SU-DHL-6 (cell line): Measurements from ENCODE around the gene BMP4.

Experiments
- H2AFZ ChIP-seq: fragments of 200-600 bp; sonication (generic); 2 replicates; pipeline ENCODE4 v1.6.1; 2014; ENCODE audit warnings: low read depth, mild to moderate bottlenecking, moderate library complexity, mixed read lengths, antibody characterized with exemption, low read length; ENCODE audit not compliant: severe bottlenecking
- H3F3A ChIP-seq: fragments of 200-600 bp; shearing (Covaris generic); 2 replicates; pipeline ENCODE4 v1.6.0; 2016; ENCODE audit warnings: antibody characterized with exemption, mild to moderate bottlenecking; ENCODE audit not compliant: insufficient read depth
- H3K27ac ChIP-seq: fragments of 200-600 bp; sonication (generic); 2 replicates; pipeline ENCODE4 v1.5.1; 2016; ENCODE audit warnings: low read depth, mild to moderate bottlenecking, low read length, moderate library complexity, mixed read lengths
- H3K27me3 ChIP-seq: fragments of 200-600 bp; sonication (generic), shearing (Covaris generic); 2 replicates; pipeline ENCODE4 v1.6.0; 2014; ENCODE audit warnings: mild to moderate bottlenecking, low read length
- H3K36me3 ChIP-seq: fragments of 200-600 bp; sonication (generic); 2 replicates; pipeline ENCODE4 v1.6.1; 2014; ENCODE audit warnings: mild to moderate bottlenecking, low read length, mixed read lengths
- H3K4me2 ChIP-seq: fragments of 300-600, 200-600 bp; shearing (Covaris generic), sonication (generic); 2 replicates; pipeline ENCODE4 v1.6.0; 2014; ENCODE audit warnings: low read length, low read depth, mild to moderate bottlenecking; ENCODE audit not compliant: poor library complexity, severe bottlenecking
- H3K4me3 ChIP-seq: fragments of 200-600 bp; sonication (generic); 2 replicates; pipeline ENCODE4 v1.5.1; 2014; ENCODE audit warnings: antibody characterized with exemption, low read length, mild to moderate bottlenecking, mixed read lengths; ENCODE audit not compliant: insufficient read depth, poor library complexity, severe bottlenecking
- H3K79me2 ChIP-seq: fragments of 200-600 bp; sonication (generic); 2 replicates; pipeline ENCODE4 v1.6.1; 2014; ENCODE audit warnings: mild to moderate bottlenecking, low read length, moderate library complexity; ENCODE audit not compliant: insufficient read depth
- H3K9ac ChIP-seq: fragments of 200-600 bp; sonication (generic); 2 replicates; pipeline ENCODE4 v1.7.0; 2014; ENCODE audit warnings: mild to moderate bottlenecking, low read length
- H3K9me2 ChIP-seq: fragments of 200-600 bp; sonication (generic); replicated peaks from 2 replicates; pipeline ENCODE4 v1.6.1; 2014; ENCODE audit warnings: low read length; ENCODE audit not compliant: insufficient read depth
- H3K9me3 ChIP-seq: fragments of 200-600 bp; sonication (generic); 2 replicates; pipeline ENCODE4 v1.6.1; 2014; ENCODE audit warnings: low read length, mixed read lengths; ENCODE audit not compliant: insufficient read depth
- H4K20me1 ChIP-seq: fragments of 200-600 bp; sonication (generic); 2 replicates; pipeline ENCODE4 v1.6.1; 2014; ENCODE audit warnings: low read depth, mild to moderate bottlenecking, antibody characterized with exemption, low read length, moderate library complexity, mixed read lengths
- CTCF ChIP-seq: fragments of 200-600 bp; sonication (generic); IDR thresholded peaks from one replicate; pipeline ENCODE4 v1.5.1; 2017; ENCODE audit warnings: antibody characterized with exemption, mild to moderate bottlenecking, low read length, moderate library complexity; ENCODE audit not compliant: insufficient read depth, poor library complexity, severe bottlenecking
- EZH2phosphoT487 ChIP-seq: fragments of 200-600 bp; sonication (generic), shearing (Covaris generic); conservative IDR thresholded peaks from 2 replicates; pipeline ENCODE4 v1.6.1; 2018; ENCODE audit warnings: mild to moderate bottlenecking, antibody characterized with exemption, low read length, moderate library complexity, mixed read lengths

Gene BMP4

GRCh38 chr14:53951627-53952303 lies 4.9 kb downstream of the BMP4 start:
- H3K36me3 ChIP-seq = no peaks in the 10 kb centered on the region
- H3K27ac ChIP-seq = no peak overlapping the region
- H3K9me2 ChIP-seq = no peaks in the 10 kb centered on the region
- no peaks in the 10 kb centered on the region for H3K27me3 ChIP-seq
- H3K9ac ChIP-seq = no peak overlapping the region
- no peak overlapping the region for H3K4me2 ChIP-seq
- H2AFZ ChIP-seq = no peak overlapping the region
- no peaks in the 10 kb centered on the region for H4K20me1 ChIP-seq
- no peaks in the 10 kb centered on the region for H3F3A ChIP-seq
- no peaks in the 10 kb centered on the region for H3K79me2 ChIP-seq
- no peak overlapping the region for H3K4me3 ChIP-seq
- TF ChIP-seq CTCF (no peak), EZH2phosphoT487 (no peak)
- H3K9me3 ChIP-seq = no peaks in the 10 kb centered on the region

- no peaks in the 10 kb centered on the region for H4K20me1 ChIP-seq
- no peak for TF ChIP-seq CTCF
- TF ChIP-seq EZH2phosphoT487 = no peak
- no peak overlapping the region for H3K4me2 ChIP-seq
- H3K27me3 ChIP-seq = no peaks in the 10 kb centered on the region
- no peaks in the 10 kb centered on the region for H3K9me2 ChIP-seq
- H3K36me3 ChIP-seq = no peaks in the 10 kb centered on the region
- no peaks in the 10 kb centered on the region for H3K79me2 ChIP-seq
- no peaks in the 10 kb centered on the region for H3K9me3 ChIP-seq
- no peak overlapping the region for H3K4me3 ChIP-seq
- no peak overlapping the region for H3K9ac ChIP-seq
- H2AFZ ChIP-seq = no peak overlapping the region
- no peak overlapping the region for H3K27ac ChIP-seq
- H3F3A ChIP-seq = no peaks in the 10 kb centered on the region
These were observed 5.4 kb downstream of the BMP4 start for GRCh38 chr14:53951243-53951626.

- Histone ChIP-seq H3K9ac (no peak overlapping the region), H3K9me2 (no peaks in the 10 kb centered on the region), H3F3A (no peaks in the 10 kb centered on the region), H3K4me3 (no peak overlapping the region), H3K9me3 (no peaks in the 10 kb centered on the region), H3K27me3 (no peaks in the 10 kb centered on the region), H3K27ac (no peak overlapping the region), H3K36me3 (no peaks in the 10 kb centered on the region), H2AFZ (no peak overlapping the region), H4K20me1 (no peaks in the 10 kb centered on the region), H3K79me2 (no peaks in the 10 kb centered on the region), H3K4me2 (no peak overlapping the region)
- TF ChIP-seq EZH2phosphoT487 (no peak), CTCF (no peak)
These were observed 6.4 kb downstream of the BMP4 start for GRCh38 chr14:53950031-53950793.
